ENCODE results near the gene RMDN3. TPM values are rescaled to one million over a fixed set of nuclear protein-coding genes. Genes with fewer than 3 reads are reported as not detected.
A peak's percentile ranks its signal among the peaks of the same experiment; 100 is the strongest.

The RMDN3 gene
- total and polyA plus RNA-seq, 4 donors, result 20.9 to 94.4 (median 43.1) TPM

DNA sequence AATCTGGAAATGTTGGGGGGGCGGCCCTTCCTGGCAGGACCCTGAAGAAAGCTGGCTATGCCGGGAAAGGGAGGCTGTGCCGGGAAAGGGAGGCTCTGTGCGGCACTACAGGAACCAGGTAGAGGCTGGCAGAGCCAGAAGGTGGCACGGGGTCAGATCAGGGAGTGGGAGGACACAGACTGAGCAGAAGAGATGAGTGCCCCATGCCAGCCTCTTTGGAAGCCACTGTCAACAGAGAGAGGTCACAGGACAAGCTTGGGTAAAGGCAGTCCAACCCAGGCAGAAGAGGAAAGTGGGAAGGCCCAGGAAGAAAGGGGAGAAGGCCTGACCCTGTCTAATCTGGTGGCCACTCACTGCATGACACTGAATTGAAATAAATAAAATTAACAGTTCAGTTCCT, 16.2 kb upstream of the RMDN3 start:
- Histone ChIP-seq H3K36me3 (ENCODE audit: control insufficient read depth in 4 of 4, insufficient read depth in 4 of 4, low read length in 4 of 4) (peaks cover 14 to 48% (median 28%) of the 10 kb centered on the region in 4 donors), H3K9me3 (ENCODE audit: control insufficient read depth in 4 of 4, insufficient read depth in 3 of 4, low read length in 3 of 4) (no peaks in the 10 kb centered on the region), H3K9ac (ENCODE audit: insufficient read depth in 1 of 2, low read length in 2 of 2) (no peak overlapping the region), H3K27me3 (ENCODE audit: control insufficient read depth in 3 of 3, insufficient read depth in 3 of 3, low read length in 2 of 3) (no peaks in the 10 kb centered on the region), H3K4me3 (no peak overlapping the region), H3K27ac (ENCODE audit: low read depth in 1 of 2, low read length in 1 of 2) (no peak overlapping the region), H3K4me1 (ENCODE audit: control insufficient read depth in 5 of 5, insufficient read depth in 5 of 5, low read length in 5 of 5) (peaks cover 0 to 4% (median 0%) of the 10 kb centered on the region in 5 donors)
- TF ChIP-seq, protein P1, sequence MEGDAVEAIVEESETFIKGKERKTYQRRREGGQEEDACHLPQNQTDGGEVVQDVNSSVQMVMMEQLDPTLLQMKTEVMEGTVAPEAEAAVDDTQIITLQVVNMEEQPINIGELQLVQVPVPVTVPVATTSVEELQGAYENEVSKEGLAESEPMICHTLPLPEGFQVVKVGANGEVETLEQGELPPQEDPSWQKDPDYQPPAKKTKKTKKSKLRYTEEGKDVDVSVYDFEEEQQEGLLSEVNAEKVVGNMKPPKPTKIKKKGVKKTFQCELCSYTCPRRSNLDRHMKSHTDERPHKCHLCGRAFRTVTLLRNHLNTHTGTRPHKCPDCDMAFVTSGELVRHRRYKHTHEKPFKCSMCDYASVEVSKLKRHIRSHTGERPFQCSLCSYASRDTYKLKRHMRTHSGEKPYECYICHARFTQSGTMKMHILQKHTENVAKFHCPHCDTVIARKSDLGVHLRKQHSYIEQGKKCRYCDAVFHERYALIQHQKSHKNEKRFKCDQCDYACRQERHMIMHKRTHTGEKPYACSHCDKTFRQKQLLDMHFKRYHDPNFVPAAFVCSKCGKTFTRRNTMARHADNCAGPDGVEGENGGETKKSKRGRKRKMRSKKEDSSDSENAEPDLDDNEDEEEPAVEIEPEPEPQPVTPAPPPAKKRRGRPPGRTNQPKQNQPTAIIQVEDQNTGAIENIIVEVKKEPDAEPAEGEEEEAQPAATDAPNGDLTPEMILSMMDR (IDR thresholded peaks at IDR 0.05; ENCODE audit: control extremely low read depth, extremely low read depth), result no peak
- no peak for ATAC-seq (ENCODE audit: insufficient read depth, low FRiP score)
- 95 to 100% methylated on average over 5 of the region's 5 CpGs for WGBS, 2 donors
- DNase-seq, result no peak

DNA sequence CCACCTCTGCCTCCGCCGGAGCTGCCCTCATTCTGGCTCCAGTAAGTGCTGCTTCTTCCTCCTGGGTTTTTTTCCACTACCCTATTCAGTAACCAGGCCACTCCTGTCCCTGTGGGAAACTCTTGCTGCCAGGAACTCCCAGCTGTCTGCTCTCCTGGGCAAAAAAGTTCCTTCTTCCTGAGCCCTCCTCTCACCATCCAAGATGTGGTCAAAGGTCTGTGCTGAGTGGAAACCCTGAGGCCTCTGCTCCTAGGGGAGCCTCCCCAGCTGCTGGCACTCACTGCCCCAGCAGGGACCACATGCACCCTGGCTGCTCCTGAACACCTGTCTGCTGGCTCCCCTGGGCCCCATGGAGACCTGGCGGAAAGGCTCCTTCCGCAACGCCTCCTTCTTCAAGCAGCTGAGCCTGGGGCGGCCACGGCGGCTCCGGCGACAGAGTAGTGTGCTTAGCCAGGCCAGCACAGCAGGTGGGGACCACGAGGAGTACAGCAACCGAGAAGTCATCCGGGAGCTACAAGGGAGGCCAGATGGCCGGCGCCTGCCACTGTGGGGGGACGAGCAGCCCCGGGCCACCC, 15.2 kb upstream of the RMDN3 start:
- Histone ChIP-seq H3K4me3 (no peak overlapping the region), H3K27ac (ENCODE audit: low read depth in 1 of 2, low read length in 1 of 2) (peak overlapping the region in 1 of 2 donors; percentile 48), H3K9ac (ENCODE audit: insufficient read depth in 1 of 2, low read length in 2 of 2) (no peak overlapping the region), H3K4me1 (ENCODE audit: control insufficient read depth in 5 of 5, insufficient read depth in 5 of 5, low read length in 5 of 5) (peaks cover 0 to 8% (median 0%) of the 10 kb centered on the region in 5 donors), H3K9me3 (ENCODE audit: control insufficient read depth in 4 of 4, insufficient read depth in 3 of 4, low read length in 3 of 4) (no peaks in the 10 kb centered on the region), H3K27me3 (ENCODE audit: control insufficient read depth in 3 of 3, insufficient read depth in 3 of 3, low read length in 2 of 3) (no peaks in the 10 kb centered on the region), H3K36me3 (ENCODE audit: control insufficient read depth in 4 of 4, insufficient read depth in 4 of 4, low read length in 4 of 4) (peaks cover 13 to 38% (median 23%) of the 10 kb centered on the region in 4 donors)
- ATAC-seq (ENCODE audit: insufficient read depth, low FRiP score) (no peak), DNase-seq (no peak)
- TF ChIP-seq, protein P1 (IDR thresholded peaks at IDR 0.05; ENCODE audit: control extremely low read depth, extremely low read depth), result no peak
- 68 to 78% methylated on average over 17 of the region's 17 CpGs for WGBS, 2 donors

DNA sequence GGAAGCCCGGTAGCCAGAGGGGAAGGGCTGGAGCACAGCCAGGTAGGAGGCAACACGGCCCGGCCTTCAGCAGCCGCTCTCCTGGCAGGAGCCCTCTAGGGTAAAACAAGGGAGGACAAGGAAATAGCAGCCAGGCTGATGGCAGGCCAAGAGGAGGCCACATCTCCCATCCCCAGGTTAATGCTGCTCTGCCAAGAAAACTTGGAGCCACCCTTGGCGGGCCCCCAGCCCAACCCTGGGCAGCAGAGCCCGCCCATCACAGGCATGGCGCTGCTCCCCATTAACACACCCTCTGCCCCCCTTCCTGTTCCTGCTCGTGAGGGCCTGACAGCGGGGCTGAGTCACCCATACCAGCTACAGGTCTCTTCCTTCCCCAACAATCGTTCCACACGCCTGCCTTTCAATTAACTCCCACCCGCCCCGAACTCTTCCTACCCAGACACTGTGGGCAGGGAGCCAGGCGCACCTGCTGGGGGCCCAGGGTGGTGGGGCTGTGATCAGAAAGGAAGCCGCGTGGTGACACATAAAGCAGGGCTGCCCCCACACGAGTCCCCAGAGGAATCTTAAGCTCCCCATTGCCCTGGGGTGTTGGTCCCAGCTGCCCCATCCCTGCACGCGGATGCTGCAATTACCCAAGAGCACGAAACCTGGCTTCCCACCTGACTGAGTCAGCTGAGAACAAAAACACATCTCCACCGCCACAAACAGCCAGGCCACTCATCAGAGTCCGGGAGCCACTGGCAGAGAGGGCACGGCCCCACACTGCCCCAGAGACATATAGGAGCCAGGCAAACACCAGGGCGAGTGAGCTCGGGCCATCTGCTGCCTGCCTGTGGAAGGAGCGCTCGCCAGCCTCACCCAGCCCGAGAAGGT, 14.5 kb upstream of the RMDN3 start, which contains the start of gene C15orf62:
C15orf62 (plus strand) TSS at position 707 of the 873 bp plus-strand sequence. CDS start 516 bp downstream, outside the sequence.
- TF ChIP-seq, protein P1 (IDR thresholded peaks at IDR 0.05; ENCODE audit: control extremely low read depth, extremely low read depth), result no peak
- DNase-seq (no peak), ATAC-seq (ENCODE audit: insufficient read depth, low FRiP score) (peak; percentile 53)
- H3K27me3 ChIP-seq (ENCODE audit: control insufficient read depth in 3 of 3, insufficient read depth in 3 of 3, low read length in 2 of 3), result no peaks in the 10 kb centered on the region
- WGBS, 2 donors, result 32 to 41% methylated on average over 28 of the region's 28 CpGs
- H3K4me3 ChIP-seq, result no peak within 1 kb of the TSS
- no peak within 1 kb of the TSS for H3K9ac ChIP-seq (ENCODE audit: insufficient read depth in 1 of 2, low read length in 2 of 2)
- peaks cover 0 to 15% (median 0%) of the 10 kb centered on the region in 5 donors for H3K4me1 ChIP-seq (ENCODE audit: control insufficient read depth in 5 of 5, insufficient read depth in 5 of 5, low read length in 5 of 5)
- no peaks in the 10 kb centered on the region for H3K9me3 ChIP-seq (ENCODE audit: control insufficient read depth in 4 of 4, insufficient read depth in 3 of 4, low read length in 3 of 4)
- peaks cover 7 to 31% (median 16%) of the 10 kb centered on the region in 4 donors for H3K36me3 ChIP-seq (ENCODE audit: control insufficient read depth in 4 of 4, insufficient read depth in 4 of 4, low read length in 4 of 4)
- H3K27ac ChIP-seq (ENCODE audit: low read depth in 1 of 2, low read length in 1 of 2), result peak within 1 kb of the TSS in 1 of 2 donors; percentile 48

Data from lung (tissue), 12 donors.